ENCODE data around the gene POLD2.

DNA sequence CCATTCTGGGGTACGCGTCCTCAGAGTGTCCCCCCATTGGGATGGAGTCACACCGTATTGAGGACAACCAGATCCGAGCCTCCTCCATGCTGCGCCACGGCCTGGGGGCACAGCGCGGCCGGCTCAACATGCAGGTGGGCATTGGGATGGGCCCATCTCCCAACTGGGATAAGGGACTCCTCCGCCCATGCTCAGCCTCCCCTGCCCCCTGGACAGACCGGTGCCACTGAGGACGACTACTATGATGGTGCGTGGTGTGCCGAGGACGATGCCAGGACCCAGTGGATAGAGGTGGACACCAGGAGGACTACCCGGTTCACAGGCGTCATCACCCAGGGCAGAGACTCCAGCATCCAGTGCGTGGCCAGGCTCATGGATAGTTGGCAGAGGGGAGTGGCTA is 13.4 kb downstream of the POLD2 start:
- TF ChIP-seq, protein P1, sequence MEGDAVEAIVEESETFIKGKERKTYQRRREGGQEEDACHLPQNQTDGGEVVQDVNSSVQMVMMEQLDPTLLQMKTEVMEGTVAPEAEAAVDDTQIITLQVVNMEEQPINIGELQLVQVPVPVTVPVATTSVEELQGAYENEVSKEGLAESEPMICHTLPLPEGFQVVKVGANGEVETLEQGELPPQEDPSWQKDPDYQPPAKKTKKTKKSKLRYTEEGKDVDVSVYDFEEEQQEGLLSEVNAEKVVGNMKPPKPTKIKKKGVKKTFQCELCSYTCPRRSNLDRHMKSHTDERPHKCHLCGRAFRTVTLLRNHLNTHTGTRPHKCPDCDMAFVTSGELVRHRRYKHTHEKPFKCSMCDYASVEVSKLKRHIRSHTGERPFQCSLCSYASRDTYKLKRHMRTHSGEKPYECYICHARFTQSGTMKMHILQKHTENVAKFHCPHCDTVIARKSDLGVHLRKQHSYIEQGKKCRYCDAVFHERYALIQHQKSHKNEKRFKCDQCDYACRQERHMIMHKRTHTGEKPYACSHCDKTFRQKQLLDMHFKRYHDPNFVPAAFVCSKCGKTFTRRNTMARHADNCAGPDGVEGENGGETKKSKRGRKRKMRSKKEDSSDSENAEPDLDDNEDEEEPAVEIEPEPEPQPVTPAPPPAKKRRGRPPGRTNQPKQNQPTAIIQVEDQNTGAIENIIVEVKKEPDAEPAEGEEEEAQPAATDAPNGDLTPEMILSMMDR (IDR thresholded peaks at IDR 0.05) = no peak
- TF ChIP-seq POLR2A (IDR thresholded peaks at IDR 0.05) = no peak
- no peak for TF ChIP-seq EP300 (IDR thresholded peaks at IDR 0.05)
